Hepatocyte (in vitro differentiated cells): Measurements from ENCODE around the gene DNTT. TPM values are rescaled to one million over a fixed set of nuclear protein-coding genes. Genes with fewer than 3 reads are reported as not detected.

ENCODE experiments used
- DNase-seq: peaks from one replicate; pipeline ENCODE4 v3.0.0-alpha.2; 2016; ENCODE audit warnings: low spot score
- H2AFZ ChIP-seq: fragments of 200-600 bp; sonication (generic); 2 replicates; pipeline ENCODE4 v1.6.0; 2016; ENCODE audit warnings: antibody characterized with exemption, mild to moderate bottlenecking
- H3K27ac ChIP-seq: fragments of 200-600 bp; sonication (generic); 2 replicates; pipeline ENCODE4 v1.5.1; 2016; ENCODE audit warnings: mild to moderate bottlenecking
- H3K27me3 ChIP-seq: fragments of 200-600 bp; sonication (generic); 2 replicates; pipeline ENCODE4 v1.6.1; 2016
- H3K36me3 ChIP-seq: fragments of 200-600 bp; sonication (generic); replicated peaks from 2 replicates; pipeline ENCODE4 v1.5.1; 2016; ENCODE audit warnings: low read depth; ENCODE audit not compliant: insufficient read depth
- H3K4me1 ChIP-seq: fragments of 200-600 bp; sonication (generic); 2 replicates; pipeline ENCODE4 v1.5.1; 2016; ENCODE audit warnings: mild to moderate bottlenecking, moderate library complexity; ENCODE audit not compliant: insufficient read depth
- H3K4me2 ChIP-seq: fragments of 200-600 bp; sonication (generic); 2 replicates; pipeline ENCODE4 v1.6.0; 2016
- H3K4me3 ChIP-seq: fragments of 200-600 bp; sonication (generic); 2 replicates; pipeline ENCODE4 v1.5.1; 2016; ENCODE audit warnings: mild to moderate bottlenecking
- H3K79me2 ChIP-seq: fragments of 200-600 bp; sonication (generic); 2 replicates; pipeline ENCODE4 v1.6.0; 2017; ENCODE audit warnings: mild to moderate bottlenecking
- H3K9me2 ChIP-seq: fragments of 200-600 bp; sonication (generic); replicated peaks from 2 replicates; pipeline ENCODE4 v1.6.0; 2017; ENCODE audit warnings: mild to moderate bottlenecking; ENCODE audit not compliant: insufficient read depth
- H3K9me3 ChIP-seq: fragments of 200-600 bp; sonication (generic); 2 replicates; pipeline ENCODE4 v1.5.1; 2016; ENCODE audit warnings: low read depth, mild to moderate bottlenecking
- H4K20me1 ChIP-seq: fragments of 200-600 bp; sonication (generic); 2 replicates; pipeline ENCODE4 v1.6.0; 2016; ENCODE audit warnings: mild to moderate bottlenecking; ENCODE audit not compliant: insufficient read depth, poor library complexity, severe bottlenecking
- EZH2 ChIP-seq: fragments of 200-600 bp; sonication (generic); IDR thresholded peaks from 2 replicates; pipeline ENCODE4 v1.6.1; 2016; ENCODE audit warnings: antibody characterized with exemption, mild to moderate bottlenecking, borderline replicate concordance
- EZH2phosphoT487 ChIP-seq: fragments of 200-600 bp; sonication (generic); IDR thresholded peaks from one replicate; pipeline ENCODE4 v1.6.1; 2018; ENCODE audit warnings: antibody characterized with exemption, mild to moderate bottlenecking, low read depth, moderate library complexity; ENCODE audit not compliant: unreplicated experiment, severe bottlenecking
- WGBS: methylation state at CpG from one replicate; pipeline ENCODE4 v1.1.6; 2016; ENCODE audit warnings: low lambda C conversion rate; ENCODE audit errors: missing lambda C conversion rate; 5-methylcytosine and 5-hydroxymethylcytosine counted together
- polyA plus RNA-seq: library from polyadenylated mRNA; unstranded; fragments of >200 nt; fragmentation: Nextera tagmentation; extraction: Ambion mirVana; gene quantifications from 2 replicates; pipeline ENCODE4 v1.2.1, GENCODE V29; 2016
- total RNA-seq: library from RNA; depleted of rRNA; stranded (reverse); fragments of >200 nt; gene quantifications from 2 replicates; pipeline ENCODE4 v1.2.3, GENCODE V29; 2014
- TF ChIP-seq, protein P1 (sequence below): fragments of 200-600 bp; sonication (generic); IDR thresholded peaks from 2 replicates; pipeline ENCODE4 v1.5.1; 2016; ENCODE audit warnings: antibody characterized with exemption, mild to moderate bottlenecking; ENCODE audit not compliant: poor library complexity

Gene DNTT
- total and polyA plus RNA-seq, 2 experiments from 2014 or later = 0.10 TPM; not detected in 1

GRCh38 chr10:96341219-96342182 lies 37.3 kb downstream of the DNTT start:
- no peak overlapping the region for H3K4me2 ChIP-seq
- H3K27ac ChIP-seq = no peak overlapping the region
- no peaks in the 10 kb centered on the region for H3K79me2 ChIP-seq
- H3K36me3 ChIP-seq = no peaks in the 10 kb centered on the region
- H3K9me3 ChIP-seq = no peaks in the 10 kb centered on the region
- no peaks in the 10 kb centered on the region for H3K4me1 ChIP-seq
- H4K20me1 ChIP-seq = no peaks in the 10 kb centered on the region
- 63% methylated on average over 5 of the region's 5 CpGs for WGBS
- TF ChIP-seq EZH2 (no peak), EZH2phosphoT487 (no peak)
- TF ChIP-seq, protein P1, sequence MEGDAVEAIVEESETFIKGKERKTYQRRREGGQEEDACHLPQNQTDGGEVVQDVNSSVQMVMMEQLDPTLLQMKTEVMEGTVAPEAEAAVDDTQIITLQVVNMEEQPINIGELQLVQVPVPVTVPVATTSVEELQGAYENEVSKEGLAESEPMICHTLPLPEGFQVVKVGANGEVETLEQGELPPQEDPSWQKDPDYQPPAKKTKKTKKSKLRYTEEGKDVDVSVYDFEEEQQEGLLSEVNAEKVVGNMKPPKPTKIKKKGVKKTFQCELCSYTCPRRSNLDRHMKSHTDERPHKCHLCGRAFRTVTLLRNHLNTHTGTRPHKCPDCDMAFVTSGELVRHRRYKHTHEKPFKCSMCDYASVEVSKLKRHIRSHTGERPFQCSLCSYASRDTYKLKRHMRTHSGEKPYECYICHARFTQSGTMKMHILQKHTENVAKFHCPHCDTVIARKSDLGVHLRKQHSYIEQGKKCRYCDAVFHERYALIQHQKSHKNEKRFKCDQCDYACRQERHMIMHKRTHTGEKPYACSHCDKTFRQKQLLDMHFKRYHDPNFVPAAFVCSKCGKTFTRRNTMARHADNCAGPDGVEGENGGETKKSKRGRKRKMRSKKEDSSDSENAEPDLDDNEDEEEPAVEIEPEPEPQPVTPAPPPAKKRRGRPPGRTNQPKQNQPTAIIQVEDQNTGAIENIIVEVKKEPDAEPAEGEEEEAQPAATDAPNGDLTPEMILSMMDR = no peak
- H3K9me2 ChIP-seq = no peaks in the 10 kb centered on the region
- DNase-seq = no peak
- H3K27me3 ChIP-seq = no peaks in the 10 kb centered on the region
- no peak overlapping the region for H3K4me3 ChIP-seq
- H2AFZ ChIP-seq = no peak overlapping the region

DNA sequence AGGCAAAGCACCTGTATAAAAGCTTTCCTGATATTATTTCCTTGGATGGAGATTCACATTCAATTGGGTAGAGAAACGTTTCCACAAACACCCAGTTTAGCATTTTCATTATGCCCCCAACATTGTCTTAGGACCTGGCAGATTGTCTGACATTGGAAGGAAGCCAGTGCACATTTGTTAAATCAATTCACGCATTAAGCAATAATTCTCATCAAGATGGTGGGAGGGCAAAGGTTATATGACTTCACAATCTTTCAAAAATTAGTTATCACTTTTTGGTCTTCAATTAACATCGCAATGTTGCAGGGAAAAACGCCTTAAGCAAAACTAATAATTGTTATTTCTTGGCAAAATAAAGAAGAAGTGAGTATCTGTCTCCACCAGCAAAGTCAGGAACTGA lies 38.2 kb downstream of the DNTT start:
- H3K27ac ChIP-seq = no peak overlapping the region
- H3K79me2 ChIP-seq = no peaks in the 10 kb centered on the region
- no peak overlapping the region for H2AFZ ChIP-seq
- no peaks in the 10 kb centered on the region for H3K27me3 ChIP-seq
- 77% methylated on average over 4 of the region's 4 CpGs for WGBS
- no peaks in the 10 kb centered on the region for H3K4me1 ChIP-seq
- H3K4me3 ChIP-seq = no peak overlapping the region
- no peak for DNase-seq
- no peaks in the 10 kb centered on the region for H3K9me3 ChIP-seq
- no peaks in the 10 kb centered on the region for H4K20me1 ChIP-seq
- TF ChIP-seq EZH2phosphoT487 = no peak
- TF ChIP-seq EZH2 = no peak
- TF ChIP-seq, protein P1 = no peak
- no peak overlapping the region for H3K4me2 ChIP-seq
- H3K36me3 ChIP-seq = no peaks in the 10 kb centered on the region
- no peaks in the 10 kb centered on the region for H3K9me2 ChIP-seq

DNA sequence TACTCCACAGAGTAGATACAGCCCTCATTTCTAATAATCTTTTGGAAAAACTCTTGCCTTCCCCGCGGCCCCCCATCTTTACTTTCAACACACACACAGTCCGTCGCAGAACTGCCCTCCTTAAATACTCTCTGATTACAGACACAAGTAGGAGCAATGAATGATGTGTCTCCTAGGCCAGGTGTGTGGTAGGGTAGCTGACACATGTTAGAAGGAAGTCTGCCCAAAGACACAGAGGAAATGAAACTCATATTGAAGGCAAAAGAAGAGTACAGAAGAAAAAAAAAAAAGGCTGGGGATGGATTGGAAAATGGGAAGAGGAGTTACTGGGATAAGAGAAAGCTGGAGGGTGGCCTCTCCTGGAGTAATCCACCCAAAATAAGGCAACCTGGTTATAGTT lies 39.9 kb downstream of the DNTT start:
- no peaks in the 10 kb centered on the region for H4K20me1 ChIP-seq
- DNase-seq = no peak
- H3K9me3 ChIP-seq = no peaks in the 10 kb centered on the region
- no peaks in the 10 kb centered on the region for H3K79me2 ChIP-seq
- H3K4me3 ChIP-seq = no peak overlapping the region
- WGBS = 98% methylated on average over 4 of the region's 4 CpGs
- H3K9me2 ChIP-seq = no peaks in the 10 kb centered on the region
- no peaks in the 10 kb centered on the region for H3K27me3 ChIP-seq
- no peak overlapping the region for H3K4me2 ChIP-seq
- no peaks in the 10 kb centered on the region for H3K36me3 ChIP-seq
- no peaks in the 10 kb centered on the region for H3K4me1 ChIP-seq
- TF ChIP-seq, protein P1 = no peak
- TF ChIP-seq EZH2 (no peak), EZH2phosphoT487 (no peak)
- no peak overlapping the region for H2AFZ ChIP-seq
- H3K27ac ChIP-seq = no peak overlapping the region
